ENCODE measurements around the gene RPUSD2.
"Not testable (repeated sequence)": the region's sequence is repeated elsewhere in the genome, so short reads cannot be mapped to it uniquely, and the experiment has no call there.

RPUSD2 gene

DNA sequence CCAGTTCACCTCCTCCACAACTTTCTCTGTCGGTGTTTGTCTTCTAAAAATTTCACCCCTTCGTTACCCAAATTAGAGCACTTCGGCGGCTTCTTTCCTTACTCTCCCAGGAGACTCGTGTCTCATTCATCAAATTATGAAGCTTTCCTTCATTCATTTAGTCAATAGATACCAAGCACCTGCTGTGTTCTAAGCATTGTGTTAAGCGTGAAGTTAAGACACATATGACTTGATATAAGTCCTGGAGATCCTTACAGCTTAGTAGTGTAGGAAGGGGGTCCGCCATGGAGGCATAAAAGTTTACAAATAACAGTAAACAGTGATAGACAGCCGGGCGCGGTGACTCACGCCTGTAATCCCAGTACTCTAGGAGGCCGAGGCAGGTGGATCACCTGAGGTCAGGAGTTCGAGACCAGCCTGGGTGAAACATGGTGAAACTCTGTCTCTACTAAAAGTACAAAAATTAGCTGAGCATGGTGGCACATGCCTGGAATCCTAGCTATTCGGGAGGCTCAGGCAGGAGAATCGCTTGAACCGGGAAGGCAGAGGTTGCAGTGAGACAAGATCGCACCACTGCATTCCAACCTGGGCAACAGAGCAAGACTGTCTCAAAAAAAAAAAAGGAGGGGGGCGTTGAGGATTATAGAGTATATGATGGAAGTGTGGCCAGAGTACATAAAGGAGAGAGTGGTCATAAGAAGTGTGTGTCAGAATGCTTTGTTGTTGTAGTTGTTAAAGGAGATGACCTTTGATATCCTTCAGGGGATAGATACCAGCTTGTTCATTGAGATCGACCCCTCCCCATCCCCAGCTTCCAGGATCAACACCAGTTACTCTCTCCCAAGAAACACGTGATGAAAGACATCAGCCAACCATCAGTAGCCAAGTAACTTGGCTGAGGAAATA lies 3.5 kb upstream of the RPUSD2 start:
- DNase-seq: no peak

DNA sequence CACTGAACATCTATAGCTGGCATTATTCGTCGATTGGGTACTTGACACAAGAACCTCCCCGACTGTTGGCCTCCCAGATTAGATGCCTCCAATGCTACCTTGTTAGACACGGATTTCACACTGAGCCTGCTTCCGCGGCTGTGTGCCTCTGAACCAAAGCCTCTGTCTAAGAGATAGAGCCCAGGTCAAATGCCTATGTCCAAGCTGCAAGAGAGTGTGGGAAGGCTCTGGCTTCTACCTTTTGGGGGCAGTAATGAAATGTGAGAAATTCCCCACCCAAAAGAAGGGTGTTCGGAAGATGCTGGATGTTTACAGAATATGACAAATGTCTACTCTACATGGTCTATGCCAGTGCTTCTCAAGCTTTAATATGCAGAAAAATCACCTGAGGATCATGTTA lies 2.0 kb upstream of the RPUSD2 start:
- no peak for DNase-seq

GRCh38 chr15:40575113-40575512 lies 6.0 kb downstream of the RPUSD2 start:
- DNase-seq: no peak

- DNase-seq: not testable (repeated sequence)
These were observed 7.8 kb downstream of the RPUSD2 start for GRCh38 chr15:40576914-40577313.

GRCh38 chr15:40578892-40579291 lies 9.8 kb downstream of the RPUSD2 start:
- DNase-seq: no peak

GRCh38 chr15:40581796-40582195 lies 12.7 kb downstream of the RPUSD2 start:
- not testable (repeated sequence) for DNase-seq

GRCh38 chr15:40582726-40583246 lies 13.7 kb downstream of the RPUSD2 start:
- no peak for DNase-seq

DNA sequence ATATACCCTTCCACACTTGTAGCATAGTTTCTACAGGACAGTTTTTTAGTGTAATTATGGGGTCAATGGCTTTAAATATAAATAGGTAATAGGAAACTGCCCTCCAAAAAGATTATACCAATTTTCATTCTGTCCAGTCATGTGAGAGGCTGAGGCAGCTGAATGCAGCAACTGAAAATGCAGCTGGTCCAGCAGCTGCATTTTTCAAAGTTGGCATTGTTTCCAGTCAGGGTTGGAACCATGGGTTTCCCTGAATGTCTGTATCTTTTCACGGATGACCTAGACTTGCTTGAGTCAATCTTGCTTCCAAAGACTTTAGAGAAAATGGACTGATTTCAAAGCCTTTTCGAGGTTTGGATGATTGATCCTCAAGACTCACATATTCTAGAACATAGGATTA lies 15.1 kb downstream of the RPUSD2 start:
- DNase-seq: no peak

DNA sequence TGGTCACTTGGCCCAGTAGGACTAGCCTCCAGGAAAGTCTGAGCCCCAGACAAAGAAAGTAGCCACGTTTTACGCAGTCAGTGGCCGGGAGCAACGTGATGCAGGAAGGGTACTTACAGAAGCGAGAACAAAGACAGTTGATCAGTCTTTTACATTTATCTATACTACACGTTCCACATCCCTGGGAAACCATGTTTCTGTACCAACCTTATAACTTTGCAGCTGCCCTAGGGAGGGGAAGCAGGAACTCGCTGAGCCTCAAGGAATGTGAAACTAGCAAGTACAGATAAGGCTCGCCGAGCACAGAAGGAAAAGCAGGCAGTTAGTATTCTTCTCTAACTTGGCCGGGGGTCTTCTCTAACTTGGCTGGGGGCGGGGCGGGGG lies 21.6 kb downstream of the RPUSD2 start:
- no peak for DNase-seq

DNA sequence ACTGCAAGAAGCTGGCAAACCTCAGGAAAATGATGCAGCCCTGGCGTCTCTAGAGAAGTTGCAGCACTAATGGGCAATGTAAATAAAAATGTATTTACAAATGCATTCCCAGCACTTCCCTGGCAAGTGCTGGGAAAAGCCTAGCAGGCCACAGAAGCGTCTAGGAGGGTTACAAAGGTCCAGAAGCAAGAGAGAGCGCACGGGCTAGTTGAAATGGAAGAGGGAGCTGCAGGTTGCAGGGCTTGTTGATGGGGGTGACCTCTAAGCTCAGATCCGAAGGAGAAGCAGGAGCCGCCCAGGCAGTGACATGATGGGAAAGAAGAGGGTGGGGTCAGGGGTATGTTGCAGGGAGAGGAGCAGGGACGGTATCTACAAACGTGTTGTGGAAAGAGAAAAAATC lies 22.3 kb downstream of the RPUSD2 start:
- DNase-seq: no peak

DNA sequence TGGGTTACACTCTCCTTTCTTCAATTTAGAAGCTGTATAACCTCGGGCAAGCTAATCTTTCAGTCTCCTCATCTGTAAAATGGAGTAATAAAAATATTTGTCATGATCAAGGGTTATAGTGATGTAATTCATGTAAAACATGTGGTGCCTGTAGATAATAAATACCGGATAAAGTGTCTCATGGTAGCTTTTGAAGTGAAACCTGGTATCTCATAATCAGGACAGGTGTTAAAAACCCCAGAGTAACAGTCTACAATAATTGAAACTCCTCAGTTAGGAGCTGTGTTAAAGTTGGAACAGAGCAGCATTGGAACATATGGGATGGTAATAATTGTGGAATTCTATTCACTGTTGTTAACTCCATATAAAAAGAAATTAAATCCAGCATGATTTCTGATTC lies 24.1 kb downstream of the RPUSD2 start:
- DNase-seq: no peak

- DNase-seq: peak; percentile 97 to 99
These were observed 24.7 kb downstream of the RPUSD2 start, which contains the start of gene KNL1 for GRCh38 chr15:40593588-40594428. Gene KNL1, plus strand, starts transcription at chr15:40594249. Its CDS starts 8,683 bp downstream, at chr15:40602932.

DNA sequence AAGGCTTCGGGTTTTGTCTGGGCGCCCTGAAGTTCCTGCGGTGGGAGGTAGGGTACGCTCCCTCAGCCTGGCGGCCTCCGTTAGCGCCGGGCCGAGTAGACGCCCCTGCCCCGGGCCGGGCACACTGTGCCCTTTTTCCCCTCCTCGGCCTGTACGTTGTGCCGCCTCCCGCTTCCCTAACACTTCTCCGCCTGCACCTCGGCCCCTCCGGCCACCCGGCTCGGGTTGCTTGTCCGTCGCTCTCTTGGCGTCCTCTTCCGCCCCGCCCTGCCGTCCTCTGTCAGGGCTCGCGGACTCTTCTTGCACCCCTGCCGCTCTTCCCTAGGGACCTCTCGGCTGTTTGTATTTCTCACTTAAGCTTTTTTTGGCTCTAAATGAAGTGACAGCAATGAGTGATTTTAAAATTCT lies 25.3 kb downstream of the RPUSD2 start:
- DNase-seq: peak in 1 of 2 donors; percentile 48

DNA sequence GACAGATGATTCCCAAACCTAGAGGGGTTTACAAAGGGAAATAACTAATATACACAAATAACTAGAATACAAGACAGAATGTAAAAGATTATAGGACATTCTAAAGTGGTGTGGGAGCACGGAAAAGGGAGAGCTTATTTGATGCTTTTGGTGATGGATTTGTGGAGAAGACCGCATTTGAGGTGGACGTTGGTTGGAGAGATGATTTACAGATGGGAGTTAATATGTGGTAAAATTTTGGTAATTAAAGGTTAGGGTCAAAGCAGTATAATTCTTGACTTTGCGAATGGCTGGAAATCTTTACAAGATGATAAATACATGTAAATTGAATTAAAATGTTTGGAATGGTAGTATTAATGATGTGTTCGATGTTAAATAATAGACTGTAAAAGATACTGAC lies 26.1 kb downstream of the RPUSD2 start:
- no peak for DNase-seq

- DNase-seq: no peak
These were observed 26.7 kb downstream of the RPUSD2 start for GRCh38 chr15:40595773-40596172.

DNA sequence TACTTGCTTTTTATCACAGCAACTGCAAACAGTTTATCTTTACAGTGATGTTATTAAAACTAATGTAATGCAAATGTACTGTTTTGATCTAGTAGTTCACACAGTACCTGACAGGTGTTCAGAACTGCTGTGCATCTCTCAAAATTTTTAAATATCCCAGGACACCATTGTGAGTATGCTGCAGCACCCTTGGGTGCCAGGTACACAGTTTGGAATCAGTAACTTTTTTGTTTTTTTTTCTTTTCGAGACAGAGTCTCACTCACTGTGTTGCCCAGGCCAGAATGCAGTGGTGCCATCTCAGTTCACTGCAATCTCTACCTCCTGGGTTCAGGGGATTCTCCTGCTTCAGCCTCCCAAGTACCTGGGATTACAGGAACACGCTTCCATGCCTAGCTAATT lies 27.9 kb downstream of the RPUSD2 start:
- DNase-seq: no peak

DNA sequence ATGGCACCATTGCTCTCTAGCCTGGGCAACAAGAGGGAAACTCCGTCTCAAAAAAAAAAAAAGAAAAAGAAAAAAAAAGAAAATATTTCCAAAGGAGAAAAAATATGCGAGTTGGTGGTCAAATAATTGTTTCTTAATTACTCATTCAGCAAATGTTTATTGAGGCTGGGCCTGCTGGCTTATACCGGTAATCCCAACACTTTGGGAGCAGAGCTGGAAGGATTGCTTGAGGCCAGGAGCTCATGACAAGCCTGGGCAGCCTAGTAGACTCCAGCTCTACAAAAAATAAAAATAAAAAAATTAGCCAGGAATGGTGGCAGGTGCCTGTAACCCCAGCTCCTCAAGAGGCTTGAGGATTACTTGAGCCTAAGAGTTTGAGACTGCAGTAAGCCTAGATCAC lies 29.0 kb downstream of the RPUSD2 start:
- no peak for DNase-seq

DNA sequence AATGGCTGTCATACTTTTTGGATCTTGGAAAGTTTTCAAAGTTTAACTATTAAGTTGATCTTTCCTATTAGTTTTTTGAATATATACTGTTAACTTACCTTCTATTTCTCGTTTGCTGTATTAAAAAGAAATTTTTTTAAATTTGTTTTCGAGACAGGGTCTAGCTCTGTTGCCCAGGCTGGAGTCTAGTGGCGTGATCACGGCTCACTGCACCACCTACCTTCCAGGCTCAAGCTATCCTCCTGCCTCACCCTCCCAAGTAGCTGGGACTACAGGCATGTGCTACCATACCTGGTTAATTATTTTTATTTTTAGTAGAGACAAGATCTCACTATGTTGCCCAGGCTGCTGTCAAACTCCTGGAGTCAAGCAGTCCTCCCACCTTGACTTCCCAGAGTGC lies 29.6 kb downstream of the RPUSD2 start:
- DNase-seq: no peak

GRCh38 chr15:40600956-40601355 lies 31.9 kb downstream of the RPUSD2 start:
- no peak for DNase-seq

DNA sequence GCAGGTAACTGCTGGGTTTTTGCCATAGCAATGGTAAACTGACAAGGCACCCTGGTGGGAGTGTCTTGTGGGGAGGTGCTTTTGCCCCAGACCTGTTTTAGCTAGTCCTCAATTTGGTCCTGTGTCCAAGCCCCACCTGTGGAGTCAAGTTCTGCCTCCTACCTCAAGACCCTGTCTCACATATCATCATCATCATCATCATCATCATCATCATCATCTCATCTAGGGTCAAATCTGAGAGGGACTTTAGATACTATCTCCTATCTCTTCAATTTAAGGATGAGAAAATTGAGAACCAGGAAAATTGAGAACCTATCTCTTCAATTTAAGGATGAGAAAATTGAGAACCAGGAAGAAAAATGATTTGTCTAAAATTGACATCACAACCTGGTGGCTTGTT lies 34.8 kb downstream of the RPUSD2 start:
- DNase-seq: no peak

GRCh38 chr15:40613080-40613479 lies 44.0 kb downstream of the RPUSD2 start:
- DNase-seq: no peak

- no peak for DNase-seq
These were observed 48.9 kb downstream of the RPUSD2 start for GRCh38 chr15:40618023-40618422.

DNA sequence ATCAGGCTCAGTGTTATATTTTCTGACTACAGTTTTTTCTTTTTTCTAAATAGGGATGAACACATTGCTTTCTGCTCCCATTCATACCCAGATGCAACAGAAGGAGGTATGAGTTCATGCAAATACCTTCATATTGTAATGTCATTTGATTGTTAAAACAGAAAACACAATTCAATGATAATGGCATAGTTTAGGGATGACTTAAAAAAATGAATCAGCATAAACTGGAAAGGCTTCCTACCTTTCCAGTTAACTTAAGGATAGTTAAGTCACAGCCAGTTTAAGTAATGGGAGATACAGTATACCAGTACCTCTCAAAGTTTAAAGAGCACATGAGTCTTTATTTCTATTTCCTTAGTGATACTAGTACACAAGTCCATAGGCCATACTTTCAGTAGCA lies 49.8 kb downstream of the RPUSD2 start:
- DNase-seq: no peak

GRCh38 chr15:40623361-40623760 lies 54.3 kb downstream of the RPUSD2 start:
- DNase-seq: no peak

Data from bone marrow (tissue), 2 donors.